Activated naive CD8-positive, alpha-beta T cell treated with anti-CD3 and anti-CD28 coated beads, Interleukin-2, amount 50 U/mL, for 24 hours (primary cell): Measurements from ENCODE around the gene NUTF2.
"Not testable (repeated sequence)": the region's sequence is repeated elsewhere in the genome, so short reads cannot be mapped to it uniquely, and the experiment has no call there.

ENCODE experiments used
- ATAC-seq: fragments of 150-1000 bp; cut with Tn5 transposase; one replicate; pipeline ENCODE4 v1.10.0; 2021
- DNase-seq: peaks from one replicate; pipeline ENCODE4 v3.0.0; 2021
- H3K27ac Mint-ChIP-seq: one replicate; pipeline ENCODE4 v1.8.0; 2021; ENCODE audit warnings: mild to moderate bottlenecking, mixed read lengths
- H3K27me3 Mint-ChIP-seq: one replicate; pipeline ENCODE4 v1.8.0; 2021; ENCODE audit warnings: mixed read lengths
- H3K36me3 Mint-ChIP-seq: one replicate; pipeline ENCODE4 v1.8.0; 2021; ENCODE audit warnings: low read depth, mixed read lengths
- H3K4me1 Mint-ChIP-seq: one replicate; pipeline ENCODE4 v1.8.0; 2021; ENCODE audit warnings: mixed read lengths
- H3K4me3 Mint-ChIP-seq: one replicate; pipeline ENCODE4 v1.8.0; 2021; ENCODE audit warnings: mild to moderate bottlenecking, moderate library complexity, mixed read lengths
- H3K9me3 Mint-ChIP-seq: one replicate; pipeline ENCODE4 v1.8.0; 2021; ENCODE audit warnings: mixed read lengths

Gene NUTF2

DNA sequence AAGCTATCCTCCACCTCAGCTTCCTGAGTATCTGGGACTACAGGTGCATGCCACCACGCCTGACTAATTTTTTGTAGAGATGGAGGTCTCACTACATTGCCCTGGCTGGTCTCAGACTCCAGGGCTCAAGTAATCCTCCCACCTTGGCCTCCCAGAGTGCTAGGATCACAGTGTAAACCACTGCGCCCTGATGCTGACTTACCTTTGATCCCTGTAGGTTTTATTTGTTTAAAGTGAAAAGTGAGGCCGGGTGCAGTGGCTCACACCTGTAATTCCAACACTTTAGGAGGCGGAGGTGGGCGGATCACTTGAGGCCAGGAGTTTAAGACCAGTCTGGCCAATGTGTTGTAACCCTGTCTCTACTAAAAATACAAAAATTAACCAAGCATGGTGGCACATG lies 55.0 kb downstream of the NUTF2 start:
- no peaks in the 10 kb centered on the region for H3K9me3 Mint-ChIP-seq

DNA sequence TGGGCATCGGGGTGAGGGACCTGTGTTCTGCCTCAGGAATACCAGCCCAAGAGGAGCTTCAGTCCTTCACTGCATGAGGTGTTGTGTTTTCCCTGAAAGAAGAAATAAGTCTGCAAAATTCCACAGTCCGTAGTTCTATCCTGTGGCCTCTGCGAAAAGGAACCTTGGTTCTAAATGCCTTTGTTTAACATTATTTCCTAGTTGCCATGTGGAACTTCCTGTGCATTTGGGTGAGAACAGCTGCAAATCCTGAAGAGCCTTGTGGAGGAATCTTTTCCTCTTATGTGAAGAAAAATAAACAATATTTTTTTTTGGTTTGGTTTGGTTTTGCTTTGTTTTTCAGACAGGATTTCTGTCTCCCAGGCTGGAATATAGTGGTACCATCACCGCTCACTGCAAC lies 56.1 kb downstream of the NUTF2 start:
- ATAC-seq (no peak), DNase-seq (no peak)
- no peak overlapping the region for H3K4me3 Mint-ChIP-seq
- H3K36me3 Mint-ChIP-seq = peaks cover 2% of the 10 kb centered on the region
- no peak overlapping the region for H3K27ac Mint-ChIP-seq
- no peaks in the 10 kb centered on the region for H3K27me3 Mint-ChIP-seq
- no peaks in the 10 kb centered on the region for H3K9me3 Mint-ChIP-seq
- H3K4me1 Mint-ChIP-seq = peaks cover 5% of the 10 kb centered on the region

More for the DNA sequence above, 55.0 kb downstream of the NUTF2 start:
- Mint-ChIP-seq H3K4me3 (no peak overlapping the region), H3K27ac (no peak overlapping the region), H3K27me3 (no peaks in the 10 kb centered on the region), H3K36me3 (peaks cover 2% of the 10 kb centered on the region), H3K4me1 (peaks cover 6% of the 10 kb centered on the region)
- ATAC-seq (no peak), DNase-seq (no peak)

DNA sequence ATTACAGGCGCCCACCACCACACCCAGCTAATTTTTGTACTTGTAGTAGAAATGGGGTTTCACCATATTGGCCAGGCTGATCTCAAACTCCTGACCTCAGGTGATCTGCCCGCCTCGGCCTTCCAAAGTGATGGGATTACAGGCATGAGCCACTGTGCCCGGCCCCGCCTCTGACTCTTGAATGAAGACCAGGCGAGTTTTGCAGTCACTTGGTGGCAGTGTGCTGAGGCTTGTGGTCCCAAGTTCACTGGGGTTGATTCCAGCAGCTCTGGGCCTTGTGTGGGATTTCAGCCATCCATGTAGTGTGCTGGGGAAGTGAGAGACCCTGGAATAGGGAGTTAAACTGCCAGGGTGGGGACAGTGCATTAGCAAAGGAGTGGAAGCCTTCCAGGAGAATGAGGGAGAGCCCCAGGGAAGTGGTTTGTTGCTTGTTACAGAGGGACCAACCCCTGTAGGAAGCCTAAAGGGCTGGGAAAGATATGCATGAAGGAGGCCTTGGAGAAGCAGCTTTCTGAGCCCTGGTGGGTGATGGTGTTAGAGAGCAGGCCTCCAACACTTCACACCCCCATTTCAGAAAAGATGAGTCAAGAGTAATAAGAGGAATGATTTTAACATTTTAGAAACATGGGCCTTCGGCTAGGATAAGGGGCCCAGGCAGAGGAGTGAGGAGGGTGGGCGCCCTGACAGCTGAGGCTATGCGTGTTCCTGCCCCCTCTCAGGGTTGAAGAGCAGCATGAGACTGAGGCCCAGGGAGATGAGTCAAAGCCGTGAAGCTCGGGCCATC lies 60.9 kb downstream of the NUTF2 start:
- Mint-ChIP-seq H3K4me1 (peaks cover 23% of the 10 kb centered on the region), H3K27me3 (no peaks in the 10 kb centered on the region), H3K4me3 (no peak overlapping the region), H3K36me3 (peaks cover 9% of the 10 kb centered on the region), H3K9me3 (no peaks in the 10 kb centered on the region), H3K27ac (peak overlapping the region; percentile 61)
- DNase-seq (no peak), ATAC-seq (peak; percentile 51)

DNA sequence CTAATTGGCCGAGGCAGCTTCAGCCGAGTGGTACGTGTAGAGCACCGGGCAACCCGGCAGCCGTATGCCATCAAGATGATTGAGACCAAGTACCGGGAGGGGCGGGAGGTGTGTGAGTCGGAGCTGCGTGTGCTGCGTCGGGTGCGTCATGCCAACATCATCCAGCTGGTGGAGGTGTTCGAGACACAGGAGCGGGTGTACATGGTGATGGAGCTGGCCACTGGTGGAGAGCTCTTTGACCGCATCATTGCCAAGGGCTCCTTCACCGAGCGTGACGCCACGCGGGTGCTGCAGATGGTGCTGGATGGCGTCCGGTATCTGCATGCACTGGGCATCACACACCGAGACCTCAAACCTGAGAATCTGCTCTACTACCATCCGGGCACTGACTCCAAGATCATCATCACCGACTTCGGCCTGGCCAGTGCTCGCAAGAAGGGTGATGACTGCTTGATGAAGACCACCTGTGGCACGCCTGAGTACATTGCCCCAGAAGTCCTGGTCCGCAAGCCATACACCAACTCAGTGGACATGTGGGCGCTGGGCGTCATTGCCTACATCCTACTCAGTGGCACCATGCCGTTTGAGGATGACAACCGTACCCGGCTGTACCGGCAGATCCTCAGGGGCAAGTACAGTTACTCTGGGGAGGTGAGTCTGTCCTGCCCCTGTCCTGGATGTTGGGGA lies 62.5 kb downstream of the NUTF2 start:
- H3K27ac Mint-ChIP-seq = no peak overlapping the region
- peaks cover 9% of the 10 kb centered on the region for H3K36me3 Mint-ChIP-seq
- no peaks in the 10 kb centered on the region for H3K9me3 Mint-ChIP-seq
- no peaks in the 10 kb centered on the region for H3K27me3 Mint-ChIP-seq
- H3K4me1 Mint-ChIP-seq = peaks cover 23% of the 10 kb centered on the region
- no peak overlapping the region for H3K4me3 Mint-ChIP-seq
- ATAC-seq = no peak
- DNase-seq = no peak

DNA sequence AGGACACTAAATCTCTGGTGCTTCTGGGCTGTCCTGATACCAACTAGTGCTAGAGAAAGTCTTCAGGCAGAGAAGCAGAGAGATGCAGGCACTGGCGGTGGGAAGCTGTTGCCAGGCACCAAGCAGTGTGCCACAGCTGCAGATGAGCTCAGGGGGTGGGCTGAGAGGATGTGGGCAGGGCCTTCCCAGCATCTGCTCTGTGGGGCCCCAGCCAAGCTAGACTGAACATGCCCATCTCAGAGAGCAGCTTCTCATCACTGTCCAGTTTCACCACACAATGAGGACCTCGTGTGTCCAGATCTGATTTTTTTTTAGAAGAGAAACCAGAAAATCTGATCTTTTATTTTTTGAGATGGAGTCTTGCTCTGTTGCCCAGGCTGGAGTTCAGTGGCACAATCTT lies 63.4 kb downstream of the NUTF2 start:
- ATAC-seq = peak; percentile 80

DNA sequence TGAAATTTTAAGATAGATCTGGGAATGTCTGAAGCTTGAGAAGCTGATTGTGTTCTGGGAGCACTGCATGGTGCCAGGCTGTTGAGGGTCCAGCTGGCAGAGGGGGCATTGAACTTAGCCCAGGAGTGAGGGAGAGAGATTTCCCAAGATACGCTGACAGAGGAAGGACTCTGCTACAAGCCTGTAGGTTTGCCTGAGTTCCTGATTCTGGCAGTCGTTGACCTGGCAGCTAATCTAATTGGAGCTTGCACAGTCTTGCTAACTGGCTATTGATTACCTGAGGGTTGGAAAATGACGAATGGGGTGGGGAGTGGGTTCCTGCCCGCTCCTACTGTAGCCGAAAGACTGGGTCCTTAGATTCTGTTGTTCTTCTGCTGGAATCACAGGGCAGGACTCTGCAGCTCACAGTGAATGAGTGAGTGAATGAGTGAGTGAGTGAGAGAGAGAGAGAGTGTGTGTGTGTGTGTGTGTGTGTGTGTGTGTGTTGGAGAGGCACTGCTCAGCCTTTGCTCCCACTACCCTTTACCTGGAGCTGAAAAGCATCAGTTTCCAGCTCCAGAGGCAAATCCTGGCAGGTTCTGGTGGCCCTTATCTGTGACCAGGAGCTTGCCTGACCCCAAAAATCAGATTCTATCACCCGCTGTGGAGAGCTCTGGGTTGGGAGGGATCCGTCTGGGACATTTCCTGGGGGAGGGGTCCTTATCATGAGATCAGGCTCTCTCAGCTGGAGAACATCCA lies 68.2 kb downstream of the NUTF2 start:
- peaks cover 7% of the 10 kb centered on the region for H3K36me3 Mint-ChIP-seq

More for the DNA sequence above, 63.4 kb downstream of the NUTF2 start:
- H3K36me3 Mint-ChIP-seq = peaks cover 9% of the 10 kb centered on the region
- peaks cover 23% of the 10 kb centered on the region for H3K4me1 Mint-ChIP-seq
- no peak overlapping the region for H3K27ac Mint-ChIP-seq
- DNase-seq = no peak
- H3K9me3 Mint-ChIP-seq = no peaks in the 10 kb centered on the region
- H3K27me3 Mint-ChIP-seq = no peaks in the 10 kb centered on the region
- no peak overlapping the region for H3K4me3 Mint-ChIP-seq

DNA sequence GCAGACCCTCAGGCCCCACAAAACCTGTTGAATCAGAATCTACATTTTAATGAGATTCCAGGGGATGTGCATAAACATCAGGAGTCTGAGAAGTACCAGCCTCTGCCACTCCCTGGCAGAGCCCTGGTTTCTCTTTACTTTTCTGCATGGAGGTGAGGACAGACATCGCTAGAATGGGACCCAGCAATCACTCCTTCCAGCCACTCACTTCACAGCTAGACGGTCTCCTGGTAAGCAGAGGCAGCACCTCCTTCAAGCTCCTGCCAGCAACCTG lies 68.7 kb downstream of the NUTF2 start:
- ATAC-seq, H3K27me3 Mint-ChIP-seq, H3K4me3 Mint-ChIP-seq, H3K36me3 Mint-ChIP-seq, H3K9me3 Mint-ChIP-seq, DNase-seq, H3K27ac Mint-ChIP-seq: not testable (repeated sequence)
- peaks cover 25% of the 10 kb centered on the region for H3K4me1 Mint-ChIP-seq

More for the DNA sequence above, 68.2 kb downstream of the NUTF2 start:
- Mint-ChIP-seq H3K4me1 (peaks cover 28% of the 10 kb centered on the region), H3K27me3 (no peaks in the 10 kb centered on the region), H3K4me3 (no peak overlapping the region), H3K27ac (no peak overlapping the region), H3K9me3 (no peaks in the 10 kb centered on the region)
- ATAC-seq (no peak), DNase-seq (no peak)

DNA sequence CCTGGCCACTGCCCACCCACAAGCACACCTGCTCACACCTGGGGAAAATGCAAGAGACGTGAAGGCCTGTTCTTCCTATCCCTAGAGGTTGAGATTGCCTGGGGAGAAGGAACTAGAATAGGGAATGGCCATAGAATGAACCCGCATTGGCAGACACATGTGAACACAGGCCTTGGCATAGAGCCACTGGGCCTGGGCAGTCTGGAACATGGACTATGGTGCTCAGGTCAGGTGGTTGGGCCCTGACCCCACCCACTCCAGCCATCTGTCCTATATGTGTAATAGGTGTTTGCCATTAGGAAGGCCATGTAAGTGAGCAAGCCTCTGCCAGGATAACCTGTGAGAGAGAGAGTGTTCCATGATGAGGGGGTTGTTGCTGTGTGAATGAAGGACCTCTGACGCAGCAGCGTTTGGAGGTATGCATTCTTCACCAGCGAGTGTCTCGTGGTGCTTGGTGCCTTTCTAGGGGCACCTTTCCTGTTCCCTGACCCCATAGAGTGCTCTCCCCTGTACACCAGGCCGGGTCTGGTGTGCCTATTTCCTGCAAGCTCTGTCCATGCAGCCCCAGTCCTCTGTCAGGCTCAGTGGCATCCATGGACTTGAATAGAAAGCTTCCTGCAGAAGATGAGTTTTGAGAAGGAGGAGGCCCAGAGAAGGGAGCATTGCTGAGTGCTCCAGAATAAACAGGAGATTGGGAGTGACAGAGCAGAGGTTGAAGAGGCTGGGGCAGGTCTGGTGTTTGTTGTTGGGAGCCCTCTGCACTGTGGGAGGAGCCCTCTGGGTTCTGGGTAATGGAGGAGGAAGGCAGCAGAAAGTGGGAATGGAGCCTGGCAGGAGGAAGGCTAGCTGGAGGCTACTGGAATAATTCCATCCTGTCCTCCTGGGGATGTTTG lies 69.3 kb downstream of the NUTF2 start:
- no peak for ATAC-seq
- peaks cover 24% of the 10 kb centered on the region for H3K4me1 Mint-ChIP-seq
- no peaks in the 10 kb centered on the region for H3K9me3 Mint-ChIP-seq

DNA sequence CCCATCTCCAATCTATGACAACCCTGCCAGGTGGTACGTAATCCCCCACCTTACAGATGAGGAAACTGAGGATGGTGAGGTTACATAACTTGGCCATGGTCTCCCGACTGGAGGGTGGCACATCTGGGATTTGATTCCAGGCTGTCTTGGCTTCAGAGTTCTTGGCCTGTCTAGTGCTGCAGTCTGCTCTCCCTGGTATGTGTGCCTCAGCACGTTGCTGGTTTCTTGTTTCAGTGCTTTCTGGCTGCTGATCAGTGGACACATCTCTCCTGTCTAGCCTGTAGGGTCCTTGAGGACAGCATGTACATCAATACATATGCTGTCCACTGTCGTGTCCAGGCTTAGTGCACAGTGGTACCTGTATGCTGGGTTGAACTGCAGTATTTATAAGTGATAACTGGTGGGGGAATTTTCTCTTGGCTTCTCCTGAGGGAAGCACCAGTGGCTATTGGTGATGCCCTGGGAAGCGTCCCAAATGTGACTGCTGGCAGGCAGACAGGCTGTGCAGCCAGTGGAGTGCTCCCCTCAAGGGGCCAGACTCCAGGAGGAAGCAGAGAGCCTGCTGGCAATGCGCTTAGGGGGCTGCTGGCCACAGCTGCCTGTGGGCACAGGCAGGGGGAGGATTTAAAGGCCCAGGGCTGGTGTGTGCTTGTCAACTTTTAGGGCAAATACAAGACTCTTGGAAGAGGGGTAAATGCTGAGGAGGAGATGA lies 70.6 kb downstream of the NUTF2 start:
- Mint-ChIP-seq H3K27me3 (no peaks in the 10 kb centered on the region), H3K27ac (peak overlapping the region; percentile 85), H3K4me1 (peaks cover 36% of the 10 kb centered on the region), H3K36me3 (peaks cover 7% of the 10 kb centered on the region), H3K4me3 (no peak overlapping the region), H3K9me3 (no peaks in the 10 kb centered on the region)
- no peak for DNase-seq
- peak; percentile 0 for ATAC-seq

More for the DNA sequence above, 69.3 kb downstream of the NUTF2 start:
- peak overlapping the region; percentile 46 for H3K27ac Mint-ChIP-seq
- peaks cover 5% of the 10 kb centered on the region for H3K36me3 Mint-ChIP-seq
- DNase-seq = no peak
- H3K27me3 Mint-ChIP-seq = no peaks in the 10 kb centered on the region
- no peak overlapping the region for H3K4me3 Mint-ChIP-seq

DNA sequence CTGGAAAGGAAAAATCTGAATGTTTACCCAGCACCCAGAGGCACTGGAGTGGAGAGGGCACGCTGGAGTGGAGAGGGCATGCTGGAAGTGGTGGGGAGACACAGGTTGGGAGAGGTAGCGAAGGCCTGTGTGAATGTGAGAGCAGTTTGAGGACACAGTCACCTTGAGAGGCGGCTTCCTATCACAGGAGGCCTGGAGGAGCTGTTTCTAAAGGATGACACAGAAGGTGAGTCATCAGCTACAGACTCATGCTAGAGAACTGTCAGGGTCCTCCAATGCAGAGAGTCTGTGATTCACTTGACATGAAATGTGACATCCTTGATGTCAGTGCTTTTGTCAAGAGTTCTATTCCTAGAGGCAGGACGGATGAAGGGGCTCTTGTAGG lies 71.1 kb downstream of the NUTF2 start:
- peak; percentile 35 for DNase-seq
- Mint-ChIP-seq H3K4me1 (peaks cover 38% of the 10 kb centered on the region), H3K36me3 (peaks cover 7% of the 10 kb centered on the region), H3K27ac (peak overlapping the region; percentile 85), H3K4me3 (no peak overlapping the region), H3K9me3 (no peaks in the 10 kb centered on the region), H3K27me3 (no peaks in the 10 kb centered on the region)
- peak; percentile 99 for ATAC-seq

DNA sequence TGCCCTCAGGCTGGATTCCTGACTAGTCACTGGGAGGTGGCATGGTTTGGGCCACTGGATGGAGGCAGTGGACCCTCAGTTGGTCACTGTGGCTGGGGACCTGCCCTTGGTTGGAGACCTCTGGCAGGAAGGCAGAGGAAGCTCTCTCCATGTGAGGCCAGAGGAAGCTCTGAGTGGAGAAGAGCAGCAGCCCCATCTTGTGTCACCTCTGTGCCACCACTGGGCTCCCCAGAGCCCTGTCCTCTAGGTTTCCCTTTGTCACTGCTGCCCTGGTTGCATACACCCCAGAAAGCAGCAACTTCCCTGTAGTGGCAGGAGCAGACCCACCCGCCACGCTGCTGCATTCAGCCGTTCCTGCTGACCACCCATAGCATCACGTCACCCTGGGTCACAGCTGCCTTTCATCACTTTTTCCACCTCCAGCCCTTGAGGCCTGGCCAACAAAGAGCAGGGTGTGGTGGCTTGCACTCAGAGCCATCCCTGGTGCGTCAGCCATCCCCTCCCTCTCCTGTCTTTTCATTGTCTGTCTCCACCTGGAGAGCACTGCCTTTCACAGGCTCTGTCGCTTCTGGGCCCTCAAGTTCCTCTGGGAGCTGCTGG lies 73.0 kb downstream of the NUTF2 start:
- peaks cover 43% of the 10 kb centered on the region for H3K4me1 Mint-ChIP-seq
- no peak overlapping the region for H3K4me3 Mint-ChIP-seq
- no peak for DNase-seq
- ATAC-seq = no peak
- no peaks in the 10 kb centered on the region for H3K9me3 Mint-ChIP-seq
- peaks cover 5% of the 10 kb centered on the region for H3K36me3 Mint-ChIP-seq
- no peak overlapping the region for H3K27ac Mint-ChIP-seq
- H3K27me3 Mint-ChIP-seq = no peaks in the 10 kb centered on the region
